ENCODE results near the gene LINGO3.

The LINGO3 gene

DNA sequence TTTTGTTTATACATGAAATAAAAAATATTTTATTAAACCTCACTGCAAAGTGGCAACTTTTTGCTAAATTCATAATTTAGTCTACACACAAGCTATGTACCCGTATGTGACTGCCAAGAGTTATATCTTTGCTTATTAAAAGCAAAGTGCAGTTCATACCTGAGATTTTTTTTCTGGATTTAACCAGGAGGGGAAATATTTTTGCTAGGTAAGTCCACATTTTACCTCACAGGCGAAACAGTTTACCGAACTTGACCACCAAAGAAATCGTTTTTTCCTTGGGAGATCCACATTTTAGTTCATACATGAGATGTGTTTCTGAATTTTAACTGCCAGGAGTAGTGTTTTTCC lies 39.5 kb downstream of the LINGO3 start:
- TF ChIP-seq, protein P1, sequence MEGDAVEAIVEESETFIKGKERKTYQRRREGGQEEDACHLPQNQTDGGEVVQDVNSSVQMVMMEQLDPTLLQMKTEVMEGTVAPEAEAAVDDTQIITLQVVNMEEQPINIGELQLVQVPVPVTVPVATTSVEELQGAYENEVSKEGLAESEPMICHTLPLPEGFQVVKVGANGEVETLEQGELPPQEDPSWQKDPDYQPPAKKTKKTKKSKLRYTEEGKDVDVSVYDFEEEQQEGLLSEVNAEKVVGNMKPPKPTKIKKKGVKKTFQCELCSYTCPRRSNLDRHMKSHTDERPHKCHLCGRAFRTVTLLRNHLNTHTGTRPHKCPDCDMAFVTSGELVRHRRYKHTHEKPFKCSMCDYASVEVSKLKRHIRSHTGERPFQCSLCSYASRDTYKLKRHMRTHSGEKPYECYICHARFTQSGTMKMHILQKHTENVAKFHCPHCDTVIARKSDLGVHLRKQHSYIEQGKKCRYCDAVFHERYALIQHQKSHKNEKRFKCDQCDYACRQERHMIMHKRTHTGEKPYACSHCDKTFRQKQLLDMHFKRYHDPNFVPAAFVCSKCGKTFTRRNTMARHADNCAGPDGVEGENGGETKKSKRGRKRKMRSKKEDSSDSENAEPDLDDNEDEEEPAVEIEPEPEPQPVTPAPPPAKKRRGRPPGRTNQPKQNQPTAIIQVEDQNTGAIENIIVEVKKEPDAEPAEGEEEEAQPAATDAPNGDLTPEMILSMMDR (IDR thresholded peaks at IDR 0.05; ENCODE audit: low read depth, low read length, missing control alignments): no peak
- DNase-seq (ENCODE audit: low read depth): no peak
- peak overlapping the region; percentile 62; the same call in 1 of the 2 replicates for H3K4me3 ChIP-seq (ENCODE audit: low read depth, low read length)

DNA sequence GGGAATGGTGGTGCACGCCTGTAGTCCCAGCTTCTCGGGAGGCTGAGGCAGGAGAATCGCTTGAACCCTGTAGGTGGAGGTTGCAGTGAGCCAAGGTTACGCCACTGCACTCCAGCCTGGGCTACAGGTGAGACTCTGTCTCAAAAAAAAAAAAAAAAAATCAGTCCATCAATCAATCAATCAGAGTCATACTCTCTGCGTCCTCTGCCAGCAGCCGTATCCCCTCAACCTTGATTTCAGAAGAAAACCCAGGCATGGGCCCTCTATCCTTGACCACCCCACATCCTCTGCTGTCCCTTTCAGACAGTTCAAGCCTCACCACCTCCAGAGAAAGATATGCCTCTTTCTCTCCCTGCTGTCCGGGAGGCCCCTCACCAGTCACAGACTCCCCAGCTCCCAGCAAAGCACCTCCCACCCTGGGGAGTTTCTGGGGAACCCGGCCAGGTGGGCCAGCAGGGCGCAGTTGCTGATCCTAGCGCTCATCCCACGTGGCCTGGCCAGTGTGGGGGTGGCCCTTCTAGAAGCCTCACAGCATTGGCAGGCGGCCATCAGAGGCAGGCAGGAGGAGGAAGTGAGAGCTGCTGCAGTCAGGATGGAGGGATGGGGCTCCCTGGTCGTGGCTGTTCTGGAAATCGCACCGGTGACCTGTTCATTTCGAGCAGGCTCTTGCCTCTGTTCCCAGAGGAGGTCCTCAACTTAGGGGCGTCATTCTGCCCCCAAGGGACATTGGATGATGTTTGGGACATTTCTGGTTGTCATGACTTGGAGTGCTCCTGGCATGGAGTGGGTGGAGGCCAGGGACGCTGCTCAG lies 41.6 kb downstream of the LINGO3 start:
- peak; percentile 57 for DNase-seq (ENCODE audit: low read depth)
- no peak overlapping the region for H3K4me3 ChIP-seq (ENCODE audit: low read depth, low read length)
- TF ChIP-seq, protein P1 (IDR thresholded peaks at IDR 0.05; ENCODE audit: low read depth, low read length, missing control alignments): no peak

DNA sequence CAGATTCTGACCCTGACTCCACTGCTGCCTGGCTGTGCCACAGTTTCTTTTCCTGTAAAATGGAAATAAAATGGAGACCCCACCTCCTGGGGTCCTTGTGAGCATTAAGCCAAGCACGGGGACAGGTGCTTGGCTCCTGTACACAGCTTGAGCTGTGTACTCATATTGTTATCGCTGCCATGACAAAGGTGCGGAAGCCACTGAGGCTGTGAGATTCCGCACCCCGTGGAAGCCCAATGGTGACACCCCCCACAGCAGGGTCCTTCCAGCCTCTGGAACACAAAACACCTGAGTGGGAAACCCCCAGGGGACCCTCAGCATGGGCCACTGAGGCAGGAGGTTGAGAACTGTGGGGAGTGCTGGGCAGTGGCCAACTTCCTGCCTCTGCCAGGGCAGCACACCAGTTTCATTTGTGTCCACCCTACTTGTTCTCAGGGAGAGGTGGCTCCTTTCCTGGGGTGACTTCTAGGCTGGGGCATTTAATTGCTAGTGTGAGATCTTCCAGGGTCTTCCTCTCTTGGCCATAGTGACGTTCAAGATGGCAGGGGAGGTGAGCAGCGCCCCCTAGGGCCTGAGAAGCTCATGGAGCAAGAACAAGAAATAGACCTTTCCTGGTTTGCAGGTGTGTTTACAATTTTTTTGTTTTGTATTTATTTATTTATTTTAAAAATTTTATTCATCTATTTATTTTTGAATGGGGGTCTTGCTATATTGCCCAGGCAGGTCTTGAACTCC lies 46.3 kb downstream of the LINGO3 start:
- TF ChIP-seq, protein P1 (IDR thresholded peaks at IDR 0.05; ENCODE audit: low read depth, low read length, missing control alignments): peak; percentile 77
- DNase-seq (ENCODE audit: low read depth): no peak
- H3K4me3 ChIP-seq (ENCODE audit: low read depth, low read length): no peak overlapping the region

DNA sequence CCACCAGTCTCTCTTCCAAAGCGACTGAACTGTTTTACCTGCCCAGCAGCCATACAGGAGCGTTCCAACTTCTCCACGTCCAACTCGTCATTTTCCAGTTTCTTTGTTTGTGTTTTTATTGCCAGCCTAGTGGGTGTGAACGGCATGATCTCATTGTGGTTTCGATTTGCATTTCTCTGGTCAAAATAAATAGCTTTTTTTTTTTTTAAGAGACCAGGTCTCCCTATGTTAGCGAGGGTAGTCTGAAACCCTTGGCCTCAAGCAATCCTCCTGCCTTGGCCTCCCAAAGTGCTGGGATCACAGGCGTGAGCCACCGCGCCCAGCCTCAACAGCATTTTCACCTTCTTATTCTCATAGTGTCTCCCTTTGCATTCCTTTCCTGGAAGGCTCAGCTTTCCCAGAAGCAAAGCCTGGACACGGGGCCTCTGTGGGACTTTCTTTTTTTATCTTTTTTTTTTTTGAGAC lies 47.6 kb downstream of the LINGO3 start:
- TF ChIP-seq, protein P1 (IDR thresholded peaks at IDR 0.05; ENCODE audit: low read depth, low read length, missing control alignments): no peak
- peak; percentile 47 for DNase-seq (ENCODE audit: low read depth)
- H3K4me3 ChIP-seq (ENCODE audit: low read depth, low read length): no peak overlapping the region

DNA sequence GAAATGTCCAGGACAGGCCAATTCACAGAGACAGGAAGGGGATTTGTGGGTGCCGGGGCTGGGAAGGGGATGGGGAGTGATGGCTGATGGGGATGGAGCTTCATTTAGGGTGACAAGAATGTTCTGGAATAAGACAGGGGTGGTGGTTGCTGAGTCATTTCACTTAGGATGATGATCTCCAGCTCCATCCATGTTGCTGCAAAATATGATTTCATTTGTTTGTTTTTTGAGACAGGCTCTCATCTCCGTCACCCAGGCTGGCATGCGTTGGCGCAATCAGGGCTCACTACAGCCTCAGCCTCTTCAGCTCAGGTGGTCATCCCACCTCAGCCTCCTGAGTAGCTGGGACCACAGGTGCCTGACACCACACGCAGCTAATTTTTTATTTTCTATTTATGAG lies 48.6 kb downstream of the LINGO3 start:
- no peak overlapping the region for H3K4me3 ChIP-seq (ENCODE audit: low read depth, low read length)
- TF ChIP-seq, protein P1 (IDR thresholded peaks at IDR 0.05; ENCODE audit: low read depth, low read length, missing control alignments): no peak
- no peak for DNase-seq (ENCODE audit: low read depth)

Measured in GM12864 (cell line).